NCI-H1105 treated with DMSO at 0.1 percent for 48 hours (cell line): ENCODE data around the gene AP1M1.
"Not testable (repeated sequence)": the region's sequence is repeated elsewhere in the genome, so short reads cannot be mapped to it uniquely, and the experiment has no call there.

Experiments used
- DNase-seq: peaks from one replicate; lab custom pipeline; 2025; lab: John Stamatoyannopoulos, UW

The AP1M1 gene

GRCh38 chr19:16197622-16198369 is at the start of gene AP1M1:
Gene AP1M1 (plus strand): TSS chr19:16197911. CDS start chr19:16198027, 116 bp downstream.
- peak; percentile 96 for DNase-seq

DNA sequence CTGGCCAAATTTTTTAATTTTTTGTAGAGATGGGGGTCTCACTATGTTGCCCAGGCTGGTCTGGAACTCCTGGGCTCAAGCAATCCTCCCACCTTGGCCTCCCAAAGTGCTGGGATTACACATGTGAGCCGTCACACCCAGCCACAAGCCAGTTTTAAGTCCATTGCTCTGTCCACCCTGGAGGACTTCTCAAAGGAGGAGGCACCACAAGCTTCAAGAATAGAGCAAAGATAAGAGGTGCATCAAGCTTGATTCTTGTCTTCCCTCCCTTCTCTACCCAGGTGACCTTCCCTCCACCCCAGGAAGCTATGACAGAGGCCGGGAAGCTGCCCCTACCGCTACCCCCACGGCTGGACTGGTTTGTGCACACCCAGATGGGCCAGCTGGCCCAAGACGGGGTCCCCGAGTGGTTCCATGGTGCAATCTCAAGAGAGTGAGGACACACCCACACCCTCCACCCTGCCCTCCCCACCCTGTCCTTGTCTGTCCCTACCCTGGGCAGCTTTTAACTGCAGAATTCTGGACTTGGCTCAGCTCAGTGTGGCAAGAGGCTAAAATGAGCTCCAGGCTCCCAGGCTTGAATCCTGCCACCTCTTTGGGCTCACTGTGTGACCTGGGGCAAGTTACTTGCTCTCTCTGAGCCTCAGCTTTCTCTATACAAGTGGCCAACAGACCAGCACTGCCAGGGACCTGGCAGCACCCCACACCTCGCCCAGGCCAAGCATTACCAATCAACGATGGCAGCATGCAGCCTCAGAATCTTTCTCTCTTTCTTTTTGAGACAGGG is 49.1 kb upstream of the AP1M1 start:
- DNase-seq, result no peak

DNA sequence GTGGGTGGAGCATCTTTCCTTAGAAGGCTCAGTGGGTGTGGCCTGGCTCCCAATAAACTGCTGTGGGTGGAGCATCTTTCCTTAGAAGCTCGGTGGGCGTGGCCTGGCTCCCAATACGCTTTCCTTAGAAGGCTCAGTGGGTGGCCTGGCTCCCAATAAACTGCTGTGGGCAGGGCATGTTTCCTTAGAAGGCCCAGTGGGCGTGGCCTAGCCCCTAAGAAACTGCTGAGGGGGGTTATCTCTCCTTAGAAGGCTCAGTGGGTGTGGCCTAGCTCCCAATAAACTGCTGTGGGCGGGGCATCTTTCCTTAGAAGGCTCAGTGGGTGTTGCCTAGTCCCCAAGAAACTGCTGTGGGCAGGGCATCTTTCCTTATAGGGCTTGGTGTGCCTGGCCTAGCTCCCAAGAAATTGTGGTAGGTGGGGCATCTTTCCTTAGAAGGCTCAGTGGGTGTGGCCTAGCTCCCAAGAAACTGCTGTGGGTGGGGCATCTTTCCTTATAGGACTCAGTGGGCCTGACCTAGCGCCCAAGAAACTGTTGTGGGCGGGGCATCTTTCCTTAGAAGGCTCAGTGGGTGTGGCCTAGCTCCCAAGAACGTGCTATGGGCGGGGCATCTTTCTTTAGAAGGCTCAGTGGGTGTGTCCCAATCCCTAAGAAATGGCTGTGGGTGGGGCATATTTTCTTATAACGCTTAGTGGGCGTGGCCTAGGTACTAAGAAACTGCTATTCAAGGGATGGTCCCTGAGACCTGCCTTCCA is 44.0 kb upstream of the AP1M1 start:
- no peak for DNase-seq

DNA sequence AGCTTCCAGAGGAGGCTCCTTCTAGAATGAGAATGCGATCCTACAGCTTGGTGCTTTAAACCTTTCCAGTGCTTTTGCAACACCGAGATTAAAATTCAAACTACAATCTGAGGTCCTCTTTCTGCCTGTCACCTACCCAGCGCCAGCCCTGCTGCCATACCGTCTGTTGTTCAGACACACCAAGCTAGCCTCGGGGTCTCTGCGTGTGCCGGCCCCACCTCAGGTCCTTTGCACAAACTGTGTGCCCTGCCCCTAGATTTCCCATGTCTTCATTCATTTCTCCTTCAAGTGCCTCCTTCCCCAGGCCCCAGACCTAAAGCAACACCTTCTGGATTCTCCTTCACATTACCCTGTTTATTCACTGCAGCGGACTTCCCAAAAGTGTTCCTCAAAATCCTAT is 43.2 kb upstream of the AP1M1 start:
- no peak for DNase-seq

DNA sequence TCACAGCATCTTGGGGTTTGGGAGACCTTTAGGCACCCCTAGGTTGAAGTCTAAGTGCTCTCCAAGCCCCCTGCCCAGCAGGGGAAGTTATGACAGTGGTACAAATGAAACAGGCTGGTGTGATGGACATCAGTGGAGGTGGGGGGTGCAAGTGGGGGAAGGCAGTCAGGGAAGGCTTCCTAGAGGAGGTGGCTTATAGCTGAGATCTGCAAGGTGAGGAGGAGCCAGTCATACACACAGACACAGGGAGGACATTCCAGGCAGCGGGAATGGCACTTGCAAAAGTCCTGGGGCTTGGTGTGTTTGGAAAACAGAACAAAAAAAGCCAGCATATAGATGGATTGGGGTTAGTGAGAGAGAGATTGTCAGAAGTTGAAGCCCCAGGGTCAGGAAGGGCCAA is 42.6 kb upstream of the AP1M1 start:
- no peak for DNase-seq

DNA sequence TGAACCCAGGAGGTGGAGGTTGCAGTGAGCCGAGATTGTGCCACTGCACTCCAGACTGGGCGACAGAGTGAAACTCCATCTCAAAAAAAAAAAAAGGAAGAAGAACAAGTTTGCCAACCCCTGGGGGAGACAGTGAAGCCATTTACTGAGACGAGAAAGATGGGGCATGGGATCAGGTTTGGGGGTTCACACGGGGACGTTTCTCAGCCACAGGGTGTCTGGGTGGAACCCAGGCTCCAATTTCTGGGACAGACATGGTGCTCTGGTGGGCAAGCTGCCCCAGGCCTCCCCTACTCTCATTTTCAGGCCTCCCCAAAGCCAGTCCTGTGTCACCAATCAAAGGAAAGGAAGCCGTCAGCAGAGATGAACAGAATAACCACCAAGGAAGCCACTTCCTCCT is 40.8 kb upstream of the AP1M1 start:
- DNase-seq, result no peak

DNA sequence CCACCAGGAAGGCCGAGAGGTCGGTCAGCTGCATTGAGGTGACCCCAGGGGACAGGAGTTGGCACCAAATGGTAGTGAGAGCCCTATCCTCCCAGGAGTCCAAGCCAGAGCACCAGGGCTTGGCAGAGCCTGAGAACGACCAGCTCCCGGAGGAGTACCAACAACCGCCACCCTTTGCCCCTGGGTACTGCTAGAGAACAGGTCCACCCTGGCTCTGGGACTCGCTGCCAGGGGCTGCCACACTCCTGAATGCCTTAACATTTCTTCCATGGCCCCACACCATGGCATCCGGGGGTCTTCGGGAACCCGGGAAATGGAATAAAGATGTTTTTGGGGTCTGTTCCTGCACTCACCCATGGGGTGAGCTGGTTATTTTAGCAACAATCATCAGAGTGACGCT is 40.1 kb upstream of the AP1M1 start:
- no peak for DNase-seq

DNA sequence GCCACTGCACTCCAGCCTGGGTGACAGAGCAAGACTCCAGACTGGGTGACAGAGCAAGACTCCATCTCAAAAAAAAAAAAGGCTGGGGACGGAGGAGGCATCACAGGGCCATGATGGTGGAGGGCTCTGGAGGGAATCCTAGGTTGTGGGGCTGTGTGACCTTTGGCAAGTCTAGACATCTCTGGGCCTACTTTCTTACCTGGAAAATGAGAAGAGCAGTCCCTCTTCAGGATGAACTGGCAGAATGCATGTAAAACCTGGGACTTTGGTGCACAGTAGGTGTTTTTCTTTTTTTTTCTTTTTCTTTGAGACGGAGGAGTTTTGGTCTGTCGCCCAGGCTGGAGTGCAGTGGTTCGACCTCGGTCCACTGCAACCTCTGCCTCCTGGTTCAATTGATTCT is 38.1 kb upstream of the AP1M1 start:
- no peak for DNase-seq

DNA sequence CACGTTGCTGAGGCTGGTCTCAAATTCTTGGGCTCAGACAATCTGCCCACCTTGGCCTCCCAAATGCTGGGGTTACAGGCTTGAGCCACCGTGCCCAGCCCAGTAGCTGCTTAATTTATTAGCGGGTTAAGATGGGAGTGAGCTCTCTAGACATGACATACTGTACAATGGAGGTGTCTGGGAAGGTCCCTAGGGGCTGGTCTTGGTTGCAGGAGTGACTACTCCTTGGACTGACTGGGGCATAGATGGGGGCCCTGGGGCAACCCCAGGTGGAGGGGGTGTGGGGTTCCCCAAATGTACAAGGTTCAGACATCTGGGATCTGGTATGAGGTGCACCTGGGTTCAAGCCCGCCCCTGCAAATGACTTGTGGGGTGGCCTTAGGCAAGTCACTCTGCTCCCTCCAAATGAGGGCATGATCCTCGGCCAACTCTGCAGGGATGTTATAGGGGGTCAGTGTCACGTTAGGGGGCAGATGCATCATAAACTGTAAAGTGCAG is 37.2 kb upstream of the AP1M1 start:
- DNase-seq, result no peak

DNA sequence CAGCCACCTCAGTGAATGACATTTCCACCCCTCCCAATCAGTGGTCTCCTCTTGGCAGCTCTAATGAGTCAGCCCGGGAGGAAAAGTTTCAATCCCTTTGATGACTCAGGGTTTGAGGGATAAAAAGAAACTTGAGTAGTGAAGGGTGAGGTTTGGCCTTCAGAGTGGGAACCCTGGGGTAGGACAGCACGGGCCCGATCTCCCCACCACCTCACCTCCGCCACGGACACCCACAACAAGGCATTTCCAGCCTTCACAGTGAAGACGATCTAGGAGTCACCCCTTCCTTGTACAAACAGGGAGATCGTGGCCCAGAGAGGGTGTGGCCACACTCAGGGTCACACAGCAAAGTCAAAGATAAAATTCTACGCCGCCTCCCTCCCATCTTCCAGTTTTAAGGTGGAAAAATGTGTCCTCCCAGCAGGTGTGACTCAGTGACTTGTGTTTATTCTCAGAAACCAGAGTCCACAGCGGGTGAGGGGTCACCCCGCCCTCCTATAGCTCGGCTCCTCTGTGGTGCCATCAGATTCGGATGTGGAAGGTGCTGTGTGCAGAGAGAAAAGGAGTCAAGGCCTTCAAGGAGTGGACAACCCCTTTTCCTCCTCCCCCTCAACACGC is 36.7 kb upstream of the AP1M1 start:
- DNase-seq, result no peak

DNA sequence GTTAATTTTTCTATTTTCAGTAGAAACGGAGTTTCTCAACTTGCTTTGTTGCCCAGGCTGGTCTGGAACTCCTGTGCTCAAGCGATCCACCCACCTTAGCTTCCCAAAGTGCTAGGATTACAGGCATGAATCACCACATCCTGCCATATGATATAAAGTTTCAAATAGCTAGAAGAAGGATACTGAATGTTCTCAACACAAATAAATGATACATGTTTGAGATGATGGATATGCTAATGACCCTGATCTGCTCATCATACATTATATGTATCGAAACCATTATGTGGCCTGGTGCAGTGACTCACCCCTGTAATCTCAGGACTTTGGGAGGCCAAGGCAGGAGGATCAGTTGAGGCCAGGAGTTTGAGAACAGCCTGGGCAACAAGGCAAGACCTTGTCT is 35.9 kb upstream of the AP1M1 start:
- no peak for DNase-seq

DNA sequence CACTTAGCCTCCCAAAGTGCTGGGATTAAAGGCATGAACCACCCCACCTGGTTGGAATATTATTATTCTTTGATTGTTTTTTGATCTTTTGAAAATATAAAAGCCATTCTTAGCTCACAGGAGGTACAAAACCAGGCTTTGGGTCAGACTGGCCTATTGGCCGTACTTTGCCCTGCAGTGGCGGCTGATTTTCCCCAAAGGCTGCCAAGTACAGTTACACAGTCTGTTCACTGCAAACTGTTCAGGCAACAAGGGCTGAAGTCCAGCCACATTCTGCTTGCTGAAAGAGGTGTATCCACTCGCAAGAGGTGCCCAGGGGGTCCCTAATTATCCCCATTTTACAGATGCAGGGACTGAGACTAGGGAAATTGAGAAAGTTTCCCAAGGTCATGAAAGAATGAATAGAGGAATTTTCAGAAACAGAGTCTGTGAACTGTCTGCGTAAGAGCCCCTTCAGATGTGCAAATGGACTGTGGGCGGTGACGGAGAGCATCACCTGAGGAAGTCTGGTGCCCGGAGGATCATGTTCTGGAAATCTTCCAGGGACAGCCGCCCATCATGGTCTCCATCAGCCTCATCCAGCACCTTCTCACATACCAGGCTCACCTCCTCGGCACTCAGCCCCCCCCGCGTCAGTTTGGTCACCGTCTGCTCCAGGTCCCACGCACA is 33.4 kb upstream of the AP1M1 start:
- no peak for DNase-seq

DNA sequence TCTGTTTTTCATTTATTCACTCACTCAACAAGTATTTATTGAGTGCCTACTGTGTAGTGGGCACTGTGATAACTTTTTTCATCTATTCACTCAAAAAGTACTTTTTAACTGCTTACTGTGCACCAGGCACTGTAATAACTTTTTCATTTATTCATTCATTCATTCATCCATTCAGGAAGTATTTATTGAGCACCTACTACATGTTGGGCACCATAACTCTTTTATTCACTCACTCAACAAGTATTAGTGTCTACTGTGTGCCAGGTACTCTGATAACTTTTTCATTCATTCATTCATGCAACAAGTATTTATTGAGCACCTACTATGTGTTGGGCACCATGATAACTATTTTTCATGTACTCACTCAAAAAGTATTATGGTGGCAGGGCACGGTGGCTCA is 31.3 kb upstream of the AP1M1 start:
- DNase-seq, result no peak

DNA sequence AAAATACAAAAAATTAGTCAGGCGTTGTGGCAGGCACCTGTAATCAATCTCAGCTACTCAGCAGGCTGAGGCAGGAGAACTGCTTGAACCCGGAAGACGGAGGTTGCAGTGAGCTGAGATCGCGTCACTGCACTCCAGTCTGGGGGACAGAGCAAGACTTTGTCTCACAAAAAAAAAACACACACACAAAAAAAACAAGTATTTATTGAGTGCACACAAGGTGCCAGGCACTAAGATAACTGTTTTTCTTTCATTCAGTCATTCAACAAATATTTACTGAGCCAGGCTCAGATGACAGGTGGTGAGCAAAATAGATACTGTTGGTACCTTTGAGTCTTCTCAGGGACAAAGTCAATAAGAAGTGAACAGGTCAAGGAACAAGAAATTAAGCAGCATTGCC is 30.7 kb upstream of the AP1M1 start:
- DNase-seq, result no peak

- no peak for DNase-seq
These were observed 29.1 kb upstream of the AP1M1 start for GRCh38 chr19:16168465-16169081.

DNA sequence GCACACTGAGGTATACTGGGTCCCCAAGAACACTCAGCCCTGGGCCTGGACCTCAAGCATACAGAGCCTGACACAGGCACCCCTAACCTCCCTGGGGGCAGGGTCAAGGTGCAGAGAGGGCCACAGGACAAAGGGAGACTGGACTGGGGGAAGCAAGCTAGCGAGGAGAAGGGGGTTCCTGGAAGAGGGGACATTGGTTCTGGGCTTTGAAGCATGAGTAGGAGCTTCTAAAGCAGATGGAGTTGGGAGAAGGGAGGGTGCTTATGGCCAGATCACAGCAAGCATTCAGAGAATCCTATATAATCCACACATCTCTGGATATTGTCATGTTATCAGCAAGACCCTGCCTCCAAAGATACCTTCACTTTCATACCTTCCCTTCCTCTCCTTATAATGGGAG is 27.6 kb upstream of the AP1M1 start:
- DNase-seq, result no peak

- DNase-seq, result no peak
These were observed 21.8 kb upstream of the AP1M1 start for GRCh38 chr19:16175954-16176353.

DNA sequence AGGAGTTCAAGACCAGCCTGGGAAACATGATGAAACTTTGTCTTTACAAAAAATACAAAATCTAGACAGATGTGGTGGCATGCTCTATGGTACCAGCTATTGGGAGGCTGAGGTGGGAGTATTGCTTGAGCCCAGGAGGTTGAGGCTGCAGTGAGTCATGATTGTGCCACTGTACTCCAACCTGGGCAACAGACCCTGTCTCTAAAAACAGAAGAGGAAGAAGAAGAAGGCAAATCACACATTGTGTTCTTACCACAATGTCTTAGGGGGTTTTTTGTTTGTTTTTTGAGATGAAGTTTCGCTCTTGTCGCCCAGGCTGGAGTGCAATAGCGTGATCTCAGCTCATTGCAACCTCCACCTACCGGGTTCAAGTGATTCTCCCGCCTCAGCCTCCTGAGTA is 18.8 kb upstream of the AP1M1 start:
- not testable (repeated sequence) for DNase-seq

DNA sequence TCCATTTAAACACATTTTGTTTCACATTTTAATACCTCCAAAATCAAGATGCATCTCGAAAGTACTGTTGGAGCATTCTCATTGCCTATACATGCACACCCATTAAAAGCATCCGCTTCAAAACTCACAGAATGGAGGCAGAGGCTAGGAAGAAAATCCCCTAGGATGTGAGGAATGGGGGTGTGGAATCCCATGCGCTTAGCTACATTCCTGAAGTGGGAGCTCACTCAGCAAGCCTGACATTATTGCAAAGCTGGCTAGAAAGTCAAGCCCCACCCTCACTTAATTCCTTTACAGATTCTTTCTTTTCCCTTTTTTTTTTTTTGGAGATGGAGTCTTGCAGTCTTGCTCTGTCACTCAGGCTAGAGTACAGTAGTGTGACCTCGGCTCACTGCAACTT is 17.1 kb upstream of the AP1M1 start:
- no peak for DNase-seq

GRCh38 chr19:16184665-16185122 is 13.0 kb upstream of the AP1M1 start:
- DNase-seq, result no peak

DNA sequence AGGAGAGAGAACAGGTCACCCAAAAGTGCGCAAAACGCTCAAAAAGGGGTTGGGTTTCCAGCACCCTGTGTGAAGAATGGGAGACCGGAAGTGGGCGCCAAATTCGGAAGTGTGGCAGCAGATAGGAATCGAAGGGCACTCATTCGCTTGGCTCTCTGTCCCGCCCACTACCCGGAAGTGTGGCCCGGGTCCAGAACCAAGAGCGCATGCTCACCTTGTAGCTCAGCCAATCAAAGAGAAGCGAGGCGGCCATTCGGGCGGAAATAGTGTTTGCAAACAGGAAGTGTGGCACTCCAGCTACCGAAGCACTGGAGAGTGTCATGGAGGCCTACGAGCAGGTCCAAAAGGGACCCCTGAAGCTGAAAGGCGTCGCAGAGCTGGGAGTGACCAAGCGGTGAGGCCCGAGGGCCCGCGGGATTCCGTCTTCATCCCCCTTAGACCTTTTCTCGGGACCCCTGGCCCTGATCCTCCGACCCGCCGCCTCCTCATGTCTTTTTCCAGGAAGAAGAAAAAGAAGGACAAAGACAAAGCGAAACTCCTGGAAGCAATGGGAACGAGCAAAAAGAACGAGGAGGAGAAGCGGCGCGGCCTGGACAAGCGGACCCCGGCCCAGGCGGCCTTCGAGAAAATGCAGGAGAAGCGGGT is 12.5 kb upstream of the AP1M1 start, which contains the start of gene FAM32A:
Gene FAM32A (plus strand): TSS at position 288 of the 645 bp plus-strand sequence. CDS start 33 bp downstream, at position 321.
- peak; percentile 99 for DNase-seq
